HEK293 (cell line): ENCODE results near the gene PAQR9.

ENCODE experiments used
- CTCF ChIA-PET: fragments of 350-600 bp; formaldehyde crosslinking; extraction: SDS; loops from one replicate; lab custom pipeline; 2021; ENCODE audit warnings: antibody characterized with exemption; lab: Yijun Ruan, JAX
- POLR2A ChIA-PET: fragments of 300-600 bp; formaldehyde crosslinking; extraction: SDS; loops from one replicate; lab custom pipeline; 2020; ENCODE audit warnings: antibody characterized with exemption, inconsistent platforms; lab: Yijun Ruan, JAX
- H3K27ac ChIP-seq: fragments of 200-500 bp; sonication (Bioruptor generic); 2 replicates; pipeline ENCODE4 v1.5.1; 2014; ENCODE audit warnings: low read depth, low read length, control low read depth, inconsistent platforms; ENCODE audit errors: extremely low read depth
- H3K36me3 ChIP-seq, 2 experiments: fragments of 200-500 bp in 1 of 2; sonication (Bioruptor generic) in 1 of 2; 1 replicate in 1 of 2; 2 replicates in 1 of 2; pipeline ENCODE4 v1.5.1; 2014 to 2017; ENCODE audit warnings: inconsistent platforms in 2 of 2, low read length in 2 of 2; ENCODE audit not compliant: control insufficient read depth in 2 of 2, insufficient read depth in 1 of 2
- H3K4me1 ChIP-seq: fragments of 200-500 bp; sonication (Bioruptor generic); 2 replicates; pipeline ENCODE4 v1.5.1; 2014; ENCODE audit warnings: mild to moderate bottlenecking, low read length, inconsistent platforms; ENCODE audit not compliant: control insufficient read depth, insufficient read depth
- H3K4me3 ChIP-seq: 2 replicates; pipeline ENCODE4 v1.5.1; 2011; ENCODE audit warnings: low read depth, mild to moderate bottlenecking, control low read depth, low read length, moderate library complexity
- H3K9me3 ChIP-seq: fragments of 200-500 bp; sonication (Bioruptor generic); 2 replicates; pipeline ENCODE4 v1.5.1; 2014; ENCODE audit warnings: low read depth, low read length, inconsistent platforms; ENCODE audit not compliant: control insufficient read depth, insufficient read depth
- PBX3 ChIP-seq: sonication (generic); formaldehyde crosslinking; IDR thresholded peaks from 2 replicates; pipeline ENCODE4 v1.8.1; 2022; ENCODE audit warnings: mild to moderate bottlenecking, moderate library complexity, missing genetic modification reagents
- TRIM28 ChIP-seq: IDR thresholded peaks from 2 replicates; pipeline ENCODE4 v1.6.1; 2011; ENCODE audit warnings: low read length, control low read depth, borderline replicate concordance
- ZBTB44 ChIP-seq: fragments of 450-650 bp; IDR thresholded peaks from 2 replicates; pipeline ENCODE4 v1.5.1; 2018; ENCODE audit warnings: missing biosample characterization, mild to moderate bottlenecking, missing genetic modification characterization
- ZNF18 ChIP-seq: fragments of 450-650 bp; formaldehyde crosslinking; IDR thresholded peaks from 2 replicates; pipeline ENCODE4 v1.5.1; 2016; ENCODE audit warnings: missing biosample characterization, missing genetic modification characterization
- ZNF184 ChIP-seq: fragments of 450-650 bp; IDR thresholded peaks from 2 replicates; pipeline ENCODE4 v1.5.1; 2018; ENCODE audit warnings: missing biosample characterization, mild to moderate bottlenecking, missing genetic modification characterization
- ZNF266 ChIP-seq: fragments of 450-650 bp; formaldehyde crosslinking; IDR thresholded peaks from 2 replicates; pipeline ENCODE4 v1.5.1; 2016; ENCODE audit warnings: missing biosample characterization, missing genetic modification characterization, low read depth
- ZNF274 ChIP-seq, 2 experiments: fragments of 200-500 bp in 1 of 2; fragments of 450-650 bp in 1 of 2; sonication (Bioruptor generic) in 1 of 2; formaldehyde crosslinking in 1 of 2; IDR thresholded peaks; 2 replicates each; pipeline versions ENCODE4 v1.5.1 to v1.6.1; 2014 to 2016; ENCODE audit warnings: borderline replicate concordance in 1 of 2, inconsistent platforms in 1 of 2, low read length in 1 of 2, missing biosample characterization in 1 of 2, missing genetic modification characterization in 1 of 2
- ZNF311 ChIP-seq: fragments of 450-650 bp; formaldehyde crosslinking; IDR thresholded peaks from 2 replicates; pipeline ENCODE4 v1.5.1; 2017; ENCODE audit warnings: missing biosample characterization, missing genetic modification characterization, borderline replicate concordance
- ZNF324 ChIP-seq: fragments of 450-650 bp; formaldehyde crosslinking; IDR thresholded peaks from 2 replicates; pipeline ENCODE4 v1.5.1; 2016; ENCODE audit warnings: missing biosample characterization, missing genetic modification characterization
- ZNF394 ChIP-seq: fragments of 450-650 bp; formaldehyde crosslinking; IDR thresholded peaks from 2 replicates; pipeline ENCODE4 v1.5.1; 2016; ENCODE audit warnings: missing biosample characterization, missing genetic modification characterization, mild to moderate bottlenecking, moderate library complexity, borderline replicate concordance
- ZNF518A ChIP-seq: fragments of 450-650 bp; formaldehyde crosslinking; conservative IDR thresholded peaks from 2 replicates; pipeline ENCODE4 v1.5.1; 2016; ENCODE audit warnings: low read depth, missing biosample characterization, missing genetic modification characterization
- ZNF561 ChIP-seq: fragments of 450-650 bp; IDR thresholded peaks from 2 replicates; pipeline ENCODE4 v1.5.1; 2018; ENCODE audit warnings: missing biosample characterization, missing genetic modification characterization, borderline replicate concordance
- ZNF654 ChIP-seq: fragments of 450-650 bp; formaldehyde crosslinking; IDR thresholded peaks from 2 replicates; pipeline ENCODE4 v1.5.1; 2016; ENCODE audit warnings: low read depth, missing biosample characterization, missing genetic modification characterization
- ZNF792 ChIP-seq: fragments of 450-650 bp; formaldehyde crosslinking; IDR thresholded peaks from 2 replicates; pipeline ENCODE4 v1.5.1; 2016; ENCODE audit warnings: missing biosample characterization, missing genetic modification characterization
- ZSCAN16 ChIP-seq: fragments of 450-650 bp; formaldehyde crosslinking; IDR thresholded peaks from 2 replicates; pipeline ENCODE4 v1.5.1; 2016; ENCODE audit warnings: missing biosample characterization, missing genetic modification characterization
- ZSCAN23 ChIP-seq: fragments of 450-650 bp; formaldehyde crosslinking; IDR thresholded peaks from 2 replicates; pipeline ENCODE4 v1.5.1; 2016; ENCODE audit warnings: missing biosample characterization, missing genetic modification characterization
- ZSCAN4 ChIP-seq: fragments of 450-650 bp; formaldehyde crosslinking; IDR thresholded peaks from 2 replicates; pipeline ENCODE4 v1.5.1; 2017; ENCODE audit warnings: missing biosample characterization, missing genetic modification characterization

The PAQR9 gene

GRCh38 chr3:142929890-142930289, 33.6 kb downstream of the PAQR9 start:
- Histone ChIP-seq H3K9me3 (no peaks in the 10 kb centered on the region), H3K27ac (no peak overlapping the region), H3K4me3 (no peak overlapping the region), H3K36me3 (no peaks in the 10 kb centered on the region), H3K4me1 (no peaks in the 10 kb centered on the region)
- ChIA-PET POLR2A (no interaction called here), CTCF (interaction anchor here (0.8 to 2.2 kb wide), 4 partner anchors 31 to 101 kb away, joined by 3 to 8 read pairs (median 4); no protein-coding TSS in a partner anchor)
- no peak for TF ChIP-seq ZNF274 (IDR thresholded peaks at IDR 0.05; ENCODE audit: low read length)
- no peak for TF ChIP-seq ZNF274 (tag by site-specific recombination; IDR thresholded peaks at IDR 0.05; ENCODE audit: borderline replicate concordance)

- Histone ChIP-seq H3K27ac (no peak overlapping the region), H3K4me3 (no peak overlapping the region), H3K36me3 (no peaks in the 10 kb centered on the region), H3K9me3 (no peaks in the 10 kb centered on the region), H3K4me1 (no peaks in the 10 kb centered on the region)
- TF ChIP-seq PBX3 (CRISPR knock-in tag), result no peak
- TF ChIP-seq ZSCAN23 (tag by site-specific recombination), result no peak
- peak; percentile 13 for TF ChIP-seq ZNF654
- no peak for TF ChIP-seq TRIM28
- no peak for TF ChIP-seq ZNF266 (tag by site-specific recombination)
- ChIA-PET POLR2A (no interaction called here), CTCF (interaction anchor here (0.8 to 1.8 kb wide), 2 partner anchors 11 to 100 kb away, joined by 3 to 7 read pairs; no protein-coding TSS in a partner anchor)
These were observed 34.4 kb downstream of the PAQR9 start for GRCh38 chr3:142929109-142929508.

GRCh38 chr3:142926368-142926944, 37.0 kb downstream of the PAQR9 start:
- Histone ChIP-seq H3K36me3 (no peaks in the 10 kb centered on the region), H3K9me3 (no peaks in the 10 kb centered on the region), H3K4me3 (no peak overlapping the region), H3K4me1 (no peaks in the 10 kb centered on the region), H3K27ac (no peak overlapping the region)
- ChIA-PET CTCF (interaction anchor here (0.6 kb wide), 1 partner anchor 334 kb away, joined by 3 read pairs; no protein-coding TSS in a partner anchor), POLR2A (no interaction called here)
- TF ChIP-seq ZNF394 (tag by site-specific recombination), result no peak
- TF ChIP-seq ZNF324, result no peak
- no peak for TF ChIP-seq ZNF561 (tag by site-specific recombination)
- no peak for TF ChIP-seq ZSCAN16 (tag by site-specific recombination)
- TF ChIP-seq ZNF18 (tag by site-specific recombination), result no peak
- no peak for TF ChIP-seq ZNF792
- TF ChIP-seq ZNF184 (tag by site-specific recombination), result no peak
- no peak for TF ChIP-seq ZNF311
- no peak for TF ChIP-seq ZSCAN4 (tag by site-specific recombination)
- TF ChIP-seq ZBTB44, result no peak
- TF ChIP-seq ZNF518A (tag by site-specific recombination), result no peak
